SH-SY5Y (cell line): ENCODE results near the gene PI4KA.

Experiments used
- GATA2 ChIP-seq: IDR thresholded peaks from 2 replicates; pipeline ENCODE4 v1.6.1; 2011; ENCODE audit warnings: mild to moderate bottlenecking, low read depth, low read length
- GATA3 ChIP-seq: IDR thresholded peaks from 2 replicates; pipeline ENCODE4 v1.6.1; 2011; ENCODE audit warnings: low read depth, mild to moderate bottlenecking, low read length, moderate library complexity

DNA sequence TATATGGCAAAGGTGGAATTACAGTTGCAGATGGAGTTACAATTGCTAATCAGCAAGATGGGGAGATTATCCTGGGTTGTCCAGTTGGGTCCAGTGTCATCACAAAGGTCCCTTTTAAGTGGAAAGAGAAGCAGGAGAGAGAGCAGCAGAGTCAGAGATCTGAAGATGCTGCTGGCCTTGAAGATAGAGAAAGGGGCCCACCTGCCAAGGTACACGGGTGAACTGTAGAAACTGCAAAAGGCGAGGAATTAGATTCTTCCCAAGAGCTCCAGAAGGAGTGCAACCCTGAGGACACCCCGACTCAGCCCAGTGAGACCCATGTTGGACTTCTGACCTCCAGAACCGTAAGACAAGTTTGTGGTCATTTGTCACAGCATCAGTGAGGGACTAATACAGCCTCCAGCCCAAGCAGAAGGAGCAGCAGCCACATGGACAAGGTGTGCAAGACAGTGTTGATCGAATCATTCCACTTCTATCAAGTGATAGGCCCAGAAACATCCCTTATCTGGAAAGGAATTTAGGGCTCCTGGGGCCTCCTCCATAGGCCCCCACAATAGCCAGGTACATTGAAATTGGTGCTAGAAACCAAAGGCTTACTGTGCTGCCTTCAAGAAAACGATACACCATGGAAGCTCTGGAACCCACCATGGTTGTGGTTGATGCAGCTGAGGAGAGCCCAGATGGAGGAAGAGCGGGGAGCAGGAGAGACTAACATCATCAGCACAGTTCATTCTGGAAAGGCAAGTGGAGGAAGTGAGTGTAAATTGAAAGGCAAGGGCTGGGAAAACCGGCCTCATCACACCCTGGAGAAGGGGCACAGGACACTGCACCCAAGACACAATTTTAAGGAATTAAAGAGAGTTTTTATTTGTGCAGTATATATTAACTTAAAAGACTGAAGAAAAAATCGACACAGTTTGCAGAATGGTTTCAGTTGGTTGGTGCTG lies 23.5 kb upstream of the PI4KA start:
- TF ChIP-seq GATA3, result no peak
- TF ChIP-seq GATA2, result no peak
